NCI-H526 treated with DMSO at 0.1 percent for 48 hours (cell line): ENCODE data around the gene GPR39.
"Not testable (repeated sequence)": the region's sequence is repeated elsewhere in the genome, so short reads cannot be mapped to it uniquely, and the experiment has no call there.

Experiments
- DNase-seq: peaks from one replicate; lab custom pipeline; 2025; lab: John Stamatoyannopoulos, UW

The GPR39 gene

GRCh38 chr2:132416723-132417395 is at the start of gene GPR39:
GPR39 (plus strand) TSS chr2:132416805.
- DNase-seq, result no peak

GRCh38 chr2:132368191-132368590 is 48.4 kb upstream of the GPR39 start:
- DNase-seq, result no peak

- DNase-seq, result no peak
Measured at GRCh38 chr2:132372276-132372675, 44.3 kb upstream of the GPR39 start.

- no peak for DNase-seq
Measured at GRCh38 chr2:132373391-132374135, 43.0 kb upstream of the GPR39 start.

- no peak for DNase-seq
Measured at GRCh38 chr2:132374151-132374550, 42.5 kb upstream of the GPR39 start.

GRCh38 chr2:132374551-132374950 is 42.1 kb upstream of the GPR39 start:
- DNase-seq, result no peak

- DNase-seq, result no peak
Measured at GRCh38 chr2:132374961-132375360, 41.6 kb upstream of the GPR39 start.

GRCh38 chr2:132381376-132381775 is 35.2 kb upstream of the GPR39 start:
- DNase-seq, result no peak

- no peak for DNase-seq
Measured at GRCh38 chr2:132383956-132384355, 32.6 kb upstream of the GPR39 start.

GRCh38 chr2:132384491-132385151 is 32.0 kb upstream of the GPR39 start:
- DNase-seq, result no peak

GRCh38 chr2:132387126-132387525 is 29.5 kb upstream of the GPR39 start:
- DNase-seq, result no peak

- DNase-seq, result no peak
Measured at GRCh38 chr2:132390076-132390475, 26.5 kb upstream of the GPR39 start.

GRCh38 chr2:132391378-132391777 is 25.2 kb upstream of the GPR39 start:
- no peak for DNase-seq

- no peak for DNase-seq
Measured at GRCh38 chr2:132392221-132392620, 24.4 kb upstream of the GPR39 start.

- DNase-seq, result no peak
Measured at GRCh38 chr2:132392879-132393278, 23.7 kb upstream of the GPR39 start.

GRCh38 chr2:132397042-132397441 is 19.6 kb upstream of the GPR39 start:
- DNase-seq, result not testable (repeated sequence)

- DNase-seq, result no peak
Measured at GRCh38 chr2:132400169-132400900, 16.3 kb upstream of the GPR39 start.

- no peak for DNase-seq
Measured at GRCh38 chr2:132400901-132401240, 15.7 kb upstream of the GPR39 start.

- DNase-seq, result no peak
Measured at GRCh38 chr2:132401326-132401725, 15.3 kb upstream of the GPR39 start.

GRCh38 chr2:132403146-132403545 is 13.5 kb upstream of the GPR39 start:
- DNase-seq, result no peak

GRCh38 chr2:132404056-132404455 is 12.5 kb upstream of the GPR39 start:
- no peak for DNase-seq

GRCh38 chr2:132407784-132408183 is 8.8 kb upstream of the GPR39 start:
- no peak for DNase-seq

GRCh38 chr2:132412021-132412420 is 4.6 kb upstream of the GPR39 start:
- no peak for DNase-seq
